HL-60 (cell line): ENCODE measurements around the gene CACNB3.

Experiments
- DNase-seq, 2 experiments: peaks; one replicate each; pipeline ENCODE4 v3.0.0-alpha.2; 2010 to 2020; ENCODE audit warnings: low read depth in 1 of 2, low spot score in 1 of 2
- H3K27ac ChIP-seq: fragments of 250-450 bp; sonication (Bioruptor Pico); replicated peaks from 2 replicates; pipeline ENCODE4 v1.5.1; 2020; ENCODE audit warnings: mild to moderate bottlenecking, moderate library complexity
- H3K27me3 ChIP-seq: fragments of 250-450 bp; sonication (Bioruptor Pico); 2 replicates; pipeline ENCODE4 v1.5.1; 2021; ENCODE audit warnings: mild to moderate bottlenecking, moderate library complexity; ENCODE audit not compliant: insufficient read depth, poor library complexity, severe bottlenecking
- H3K4me3 ChIP-seq: replicated peaks from 2 replicates; pipeline ENCODE4 v1.5.1; 2011; ENCODE audit warnings: mild to moderate bottlenecking, control low read depth, low read length; ENCODE audit not compliant: insufficient read depth
- CTCF ChIP-seq: IDR thresholded peaks from one replicate; pipeline ENCODE4 v1.5.1; 2011; ENCODE audit warnings: low read length, control low read depth, inconsistent platforms; ENCODE audit not compliant: insufficient read depth
- GABPA ChIP-seq: IDR thresholded peaks from 2 replicates; pipeline ENCODE4 v1.6.1; 2012; ENCODE audit warnings: low read depth
- POLR2AphosphoS5 ChIP-seq: IDR thresholded peaks from 2 replicates; pipeline ENCODE4 v1.6.1; 2012; ENCODE audit warnings: low read depth
- REST ChIP-seq: IDR thresholded peaks from 2 replicates; pipeline ENCODE4 v1.6.1; 2012; ENCODE audit warnings: low read depth; ENCODE audit not compliant: insufficient replicate concordance
- SPI1 ChIP-seq: IDR thresholded peaks from 2 replicates; pipeline ENCODE4 v1.6.1; 2012; ENCODE audit warnings: low read depth, mild to moderate bottlenecking, borderline replicate concordance

The CACNB3 gene

GRCh38 chr12:48824905-48825304 lies 6.6 kb downstream of the CACNB3 start:
- DNase-seq = no peak
- no peak for TF ChIP-seq CTCF
- TF ChIP-seq POLR2AphosphoS5 = no peak
- TF ChIP-seq SPI1 = no peak
- TF ChIP-seq GABPA = no peak
- TF ChIP-seq REST = no peak
- H3K27me3 ChIP-seq = peaks cover 2% of the 10 kb centered on the region
- H3K27ac ChIP-seq = no peak overlapping the region
- no peak overlapping the region for H3K4me3 ChIP-seq

GRCh38 chr12:48826209-48826855 lies 8.0 kb downstream of the CACNB3 start:
- no peak for DNase-seq
- TF ChIP-seq REST = no peak
- peaks cover 2% of the 10 kb centered on the region for H3K27me3 ChIP-seq
- H3K4me3 ChIP-seq = no peak overlapping the region
- no peak overlapping the region for H3K27ac ChIP-seq

- DNase-seq = no peak
- TF ChIP-seq SPI1 (no peak), POLR2AphosphoS5 (no peak), REST (no peak), GABPA (no peak), CTCF (no peak)
- H3K27me3 ChIP-seq = peaks cover 2% of the 10 kb centered on the region
- H3K4me3 ChIP-seq = no peak overlapping the region
- no peak overlapping the region for H3K27ac ChIP-seq
Observed at GRCh38 chr12:48827026-48827425, 8.7 kb downstream of the CACNB3 start.
